NT2/D1 (cell line): ENCODE measurements around the gene GOLPH3.

Experiments used
- DNase-seq: peaks from one replicate; pipeline ENCODE4 v3.0.0-alpha.2; 2011; ENCODE audit warnings: low read depth, low spot score
- H3K27me3 ChIP-seq: 2 replicates; pipeline ENCODE4 v1.6.0; 2011; ENCODE audit warnings: mild to moderate bottlenecking; ENCODE audit not compliant: insufficient read length, insufficient read depth
- H3K36me3 ChIP-seq: 2 replicates; pipeline ENCODE4 v1.6.1; 2011; ENCODE audit warnings: mild to moderate bottlenecking, low read length, mixed read lengths; ENCODE audit not compliant: insufficient read depth, insufficient read length
- H3K4me1 ChIP-seq: 2 replicates; pipeline ENCODE4 v1.5.1; 2011; ENCODE audit not compliant: insufficient read depth, insufficient read length
- H3K4me3 ChIP-seq: 2 replicates; pipeline ENCODE4 v1.5.1; 2011; ENCODE audit warnings: low read depth; ENCODE audit not compliant: insufficient read length
- H3K9ac ChIP-seq: 2 replicates; pipeline ENCODE4 v1.6.0; 2011; ENCODE audit warnings: low read depth; ENCODE audit not compliant: insufficient read length
- H3K9me3 ChIP-seq: 2 replicates; pipeline ENCODE4 v1.5.1; 2011; ENCODE audit warnings: mild to moderate bottlenecking, low read length; ENCODE audit not compliant: insufficient read depth
- SUZ12 ChIP-seq: IDR thresholded peaks from 2 replicates; pipeline ENCODE4 v1.6.1; 2011; ENCODE audit not compliant: insufficient read length, insufficient read depth; ENCODE audit errors: extremely low read depth
- YY1 ChIP-seq: IDR thresholded peaks from 2 replicates; pipeline ENCODE4 v1.6.1; 2011; ENCODE audit not compliant: insufficient read length, insufficient read depth
- ZNF274 ChIP-seq: IDR thresholded peaks from 2 replicates; pipeline ENCODE4 v1.6.1; 2011; ENCODE audit warnings: mild to moderate bottlenecking, low read depth, low read length

Gene GOLPH3

DNA sequence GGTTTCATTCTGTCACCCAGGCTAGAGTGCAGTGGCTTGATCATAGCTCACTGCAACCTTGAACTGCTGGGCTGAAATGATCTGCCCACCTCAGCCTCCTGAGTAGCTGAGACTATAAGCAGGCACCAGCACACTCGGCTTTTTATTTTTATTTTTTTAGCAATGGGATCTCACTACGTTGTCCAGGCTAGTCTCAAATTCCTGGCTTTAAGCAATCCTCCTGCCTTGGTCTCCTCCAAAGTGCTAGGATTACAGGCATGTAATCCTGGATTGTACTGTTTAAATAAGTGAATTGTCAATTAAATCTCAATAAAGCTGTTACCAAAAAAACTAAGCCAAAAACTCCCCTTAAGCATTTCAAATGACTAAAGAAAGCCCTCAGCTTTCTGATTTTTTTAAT, 18.9 kb downstream of the GOLPH3 start:
- H3K9me3 ChIP-seq = no peaks in the 10 kb centered on the region
- H3K4me1 ChIP-seq = no peaks in the 10 kb centered on the region
- no peak overlapping the region for H3K4me3 ChIP-seq
- TF ChIP-seq SUZ12 = no peak
- no peak for TF ChIP-seq YY1
- no peak for TF ChIP-seq ZNF274
- no peak overlapping the region for H3K9ac ChIP-seq
- no peaks in the 10 kb centered on the region for H3K27me3 ChIP-seq
- H3K36me3 ChIP-seq = peaks cover 16% of the 10 kb centered on the region
- no peak for DNase-seq

DNA sequence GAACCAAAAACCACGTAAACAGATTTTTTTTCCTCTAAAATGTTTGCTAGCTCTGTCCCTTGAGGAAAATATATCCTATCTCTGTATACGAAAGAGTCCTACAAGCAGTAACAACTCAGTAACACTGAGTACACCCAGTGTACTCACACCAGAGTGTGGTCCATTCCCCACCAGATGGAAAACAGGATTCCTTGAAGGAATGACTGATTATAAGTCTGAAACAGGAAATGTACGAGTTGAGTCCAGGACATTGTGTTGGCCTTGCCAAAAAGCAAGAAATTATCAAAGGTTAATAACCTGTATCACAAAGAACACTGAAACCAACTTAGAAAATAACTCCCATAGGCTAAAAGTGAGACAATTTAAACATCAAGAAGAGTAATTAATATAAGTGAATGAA, 20.4 kb downstream of the GOLPH3 start:
- Histone ChIP-seq H3K4me1 (no peaks in the 10 kb centered on the region), H3K9me3 (no peaks in the 10 kb centered on the region), H3K4me3 (no peak overlapping the region), H3K9ac (no peak overlapping the region), H3K36me3 (peaks cover 8% of the 10 kb centered on the region), H3K27me3 (no peaks in the 10 kb centered on the region)
- no peak for TF ChIP-seq YY1
- no peak for TF ChIP-seq SUZ12
- no peak for TF ChIP-seq ZNF274
- no peak for DNase-seq

DNA sequence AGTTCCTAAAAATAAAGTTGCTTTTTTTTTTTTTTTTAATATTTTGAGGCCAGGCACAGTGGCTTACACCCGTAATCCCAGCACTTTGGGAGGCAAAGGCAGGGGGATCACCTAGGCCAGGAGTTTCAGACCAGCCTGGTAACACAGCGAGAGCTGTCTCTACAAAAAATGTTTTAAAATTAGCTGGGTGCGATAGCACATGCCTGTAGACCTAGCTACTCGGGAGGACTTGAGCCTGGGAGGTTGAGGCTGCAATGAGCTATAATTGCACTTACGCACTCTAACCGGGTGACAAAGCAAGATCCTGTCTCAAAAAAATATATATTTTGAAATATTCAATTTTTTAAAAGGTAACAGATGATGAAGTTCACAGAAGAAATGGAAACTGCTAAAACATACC, 22.9 kb downstream of the GOLPH3 start:
- H3K36me3 ChIP-seq = peaks cover 4% of the 10 kb centered on the region
- no peak overlapping the region for H3K9ac ChIP-seq
- H3K9me3 ChIP-seq = no peaks in the 10 kb centered on the region
- no peak for DNase-seq
- no peak for TF ChIP-seq ZNF274
- no peak for TF ChIP-seq SUZ12
- no peak for TF ChIP-seq YY1
- H3K4me3 ChIP-seq = no peak overlapping the region
- no peaks in the 10 kb centered on the region for H3K4me1 ChIP-seq
- no peaks in the 10 kb centered on the region for H3K27me3 ChIP-seq

DNA sequence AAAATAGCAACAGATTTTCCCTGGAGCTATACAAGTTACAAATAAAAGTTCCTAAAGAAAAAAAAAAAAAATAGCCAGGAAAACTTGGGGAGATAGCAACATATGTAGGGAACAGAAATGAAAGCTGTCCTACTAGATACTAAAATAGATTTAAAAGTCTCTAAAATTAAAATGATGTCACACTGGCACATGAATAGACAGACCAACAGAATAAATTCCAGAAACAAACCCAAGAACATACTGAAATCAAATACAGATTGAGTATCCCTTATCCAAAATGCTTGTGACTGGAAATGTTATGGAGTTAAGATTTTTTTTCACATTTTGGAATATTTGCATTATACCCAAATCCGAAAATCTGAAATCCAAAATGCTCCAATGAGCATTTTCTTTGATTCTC, 23.8 kb downstream of the GOLPH3 start:
- no peaks in the 10 kb centered on the region for H3K9me3 ChIP-seq
- H3K27me3 ChIP-seq = no peaks in the 10 kb centered on the region
- peaks cover 4% of the 10 kb centered on the region for H3K36me3 ChIP-seq
- H3K4me3 ChIP-seq = no peak overlapping the region
- no peak for DNase-seq
- H3K9ac ChIP-seq = no peak overlapping the region
- TF ChIP-seq SUZ12 (no peak), ZNF274 (no peak)
- no peaks in the 10 kb centered on the region for H3K4me1 ChIP-seq

DNA sequence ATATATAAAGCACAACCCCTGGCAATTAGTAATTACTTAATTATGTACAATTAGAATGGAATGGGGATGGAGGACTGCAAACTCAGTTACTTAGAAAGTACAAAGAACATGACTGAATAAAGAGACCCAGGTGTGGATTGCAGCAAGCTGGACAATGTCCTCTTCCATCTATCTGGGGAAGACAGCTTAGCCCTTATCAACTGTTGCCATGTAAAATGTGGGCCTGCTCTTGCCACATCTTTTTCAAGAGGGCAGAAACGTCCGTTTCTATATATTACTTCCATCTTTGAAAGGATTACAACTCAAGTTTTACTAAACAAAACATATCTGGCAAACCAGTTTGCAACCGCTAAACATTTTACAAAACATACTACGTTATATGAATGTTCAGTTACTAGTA, 26.2 kb downstream of the GOLPH3 start:
- Histone ChIP-seq H3K27me3 (no peaks in the 10 kb centered on the region), H3K9ac (no peak overlapping the region), H3K9me3 (peaks cover 13% of the 10 kb centered on the region), H3K4me1 (no peaks in the 10 kb centered on the region), H3K36me3 (peaks cover 8% of the 10 kb centered on the region), H3K4me3 (no peak overlapping the region)
- no peak for TF ChIP-seq YY1
- DNase-seq = no peak

DNA sequence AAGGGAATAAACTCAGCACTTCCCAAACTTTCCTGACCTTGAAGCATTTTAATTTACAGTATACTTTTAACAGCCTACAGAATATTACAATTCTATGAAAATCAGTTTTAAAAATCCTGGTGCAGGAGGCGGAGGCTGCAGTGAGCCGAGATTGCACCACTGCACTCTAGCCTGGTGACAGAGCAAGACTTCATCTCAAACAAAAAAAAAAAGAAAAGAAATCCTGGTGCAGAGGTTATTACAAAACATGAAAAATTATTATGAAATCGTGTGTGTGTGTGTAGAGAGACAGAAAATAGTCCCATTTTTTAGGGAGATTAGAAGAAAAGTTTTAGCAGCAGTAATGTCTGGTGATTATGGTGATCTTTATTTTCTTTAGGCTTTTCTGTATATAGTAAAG, 26.9 kb downstream of the GOLPH3 start:
- no peak overlapping the region for H3K9ac ChIP-seq
- DNase-seq = no peak
- H3K4me1 ChIP-seq = no peaks in the 10 kb centered on the region
- TF ChIP-seq SUZ12 = no peak
- TF ChIP-seq YY1 = no peak
- TF ChIP-seq ZNF274 = no peak
- no peak overlapping the region for H3K4me3 ChIP-seq
- H3K36me3 ChIP-seq = peaks cover 8% of the 10 kb centered on the region
- H3K27me3 ChIP-seq = no peaks in the 10 kb centered on the region
- peaks cover 13% of the 10 kb centered on the region for H3K9me3 ChIP-seq

DNA sequence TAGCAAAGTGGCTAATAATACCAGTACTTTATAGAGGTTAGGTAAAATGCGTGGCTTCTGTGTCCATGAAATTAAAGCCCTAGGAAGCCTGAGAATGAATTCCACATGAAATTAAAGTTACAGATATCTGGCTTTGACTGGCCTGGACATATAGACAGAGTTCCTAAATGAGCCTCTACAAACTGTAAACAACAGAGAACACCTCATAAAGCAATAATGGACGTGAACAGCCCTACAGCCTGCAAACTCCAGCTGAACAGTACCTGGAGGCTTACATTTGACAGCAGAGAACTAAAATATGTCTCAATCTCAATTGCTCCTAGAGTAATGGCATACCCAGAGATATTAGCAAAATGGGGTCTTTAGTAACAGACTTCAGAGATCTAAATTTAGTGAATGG, 28.7 kb downstream of the GOLPH3 start:
- H3K4me3 ChIP-seq = no peak overlapping the region
- no peak for DNase-seq
- peaks cover 13% of the 10 kb centered on the region for H3K9me3 ChIP-seq
- H3K36me3 ChIP-seq = peaks cover 8% of the 10 kb centered on the region
- H3K27me3 ChIP-seq = no peaks in the 10 kb centered on the region
- TF ChIP-seq YY1 (no peak), ZNF274 (no peak), SUZ12 (no peak)
- H3K4me1 ChIP-seq = no peaks in the 10 kb centered on the region
- no peak overlapping the region for H3K9ac ChIP-seq

DNA sequence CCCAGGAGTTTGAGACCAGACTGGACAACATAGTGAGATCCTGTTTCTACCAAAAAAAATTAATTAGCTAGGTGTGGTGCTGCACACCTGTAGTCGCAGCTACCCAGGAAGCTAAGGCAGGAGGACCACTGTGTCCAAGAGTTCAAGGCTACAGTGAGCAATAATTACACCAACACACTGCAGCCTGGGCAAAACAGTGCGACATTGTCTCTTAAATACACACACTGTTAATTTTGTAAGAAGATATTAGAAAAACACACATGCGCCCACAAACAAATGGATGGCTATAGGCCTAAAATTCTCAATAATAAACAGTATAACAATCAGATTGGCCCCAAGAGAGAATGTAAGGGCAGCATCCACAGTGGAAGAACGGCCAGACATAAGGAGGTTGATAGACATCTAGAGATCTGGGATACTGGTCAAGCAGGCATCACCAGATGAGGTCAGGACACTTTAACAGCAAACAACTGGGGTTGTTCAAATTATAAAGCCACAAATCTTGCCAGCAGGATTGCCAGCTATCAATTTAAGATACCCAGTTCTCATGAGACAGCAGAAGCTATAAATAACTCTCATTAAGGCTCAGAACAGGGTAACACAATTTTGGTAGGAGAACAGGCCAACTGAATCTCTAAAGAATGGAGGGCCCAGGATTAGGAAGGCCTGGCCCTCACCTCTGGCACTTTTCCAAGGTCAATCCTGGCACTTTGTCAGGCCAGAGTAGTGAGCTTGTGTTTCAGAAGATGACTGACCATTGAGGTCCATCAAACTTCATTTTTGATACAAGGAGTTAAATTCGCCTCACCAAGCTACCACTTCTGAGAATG, 29.5 kb downstream of the GOLPH3 start:
- TF ChIP-seq YY1 = no peak
- no peak for TF ChIP-seq SUZ12
- no peak for TF ChIP-seq ZNF274
- Histone ChIP-seq H3K27me3 (no peaks in the 10 kb centered on the region), H3K9ac (no peak overlapping the region), H3K36me3 (peaks cover 12% of the 10 kb centered on the region), H3K4me3 (no peak overlapping the region), H3K4me1 (no peaks in the 10 kb centered on the region), H3K9me3 (peaks cover 13% of the 10 kb centered on the region)
- DNase-seq = no peak
